ENCODE data around the gene PPARD. TPM values are rescaled to one million over a fixed set of nuclear protein-coding genes. Genes with fewer than 3 reads are reported as not detected.

PPARD gene
- polyA plus RNA-seq, 3 donors, result 1.2 to 22.0 (median 2.4) TPM

DNA sequence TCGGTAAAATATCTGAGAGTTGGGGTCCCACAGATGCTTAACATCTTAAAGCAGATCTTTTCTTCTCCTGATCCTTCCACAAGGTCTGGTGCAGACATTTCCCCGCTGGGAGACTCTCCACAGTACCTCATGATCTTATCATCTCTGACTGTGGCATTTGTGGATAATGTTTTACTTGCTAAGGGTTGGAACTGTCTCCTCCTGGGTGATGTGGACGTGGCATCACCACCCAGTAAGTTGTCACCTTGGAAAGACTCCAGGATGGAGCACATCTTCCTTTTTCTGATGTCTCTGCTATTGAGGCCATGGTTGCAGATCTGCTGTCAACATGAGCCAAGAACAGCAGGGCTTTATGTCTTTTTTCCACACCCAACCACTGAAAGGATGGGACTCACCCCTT lies 67.8 kb downstream of the PPARD start:
- peaks cover 12 to 42% of the 10 kb centered on the region in 2 donors for H3K36me3 ChIP-seq (replicated peaks in 1 of 2; ENCODE audit: control insufficient read depth in 1 of 2, insufficient read depth in 2 of 2, low read length in 2 of 2)
- peaks cover 45% of the 10 kb centered on the region for H4K20me1 ChIP-seq (ENCODE audit: insufficient read depth, low read length)
- no peaks in the 10 kb centered on the region for H3K27me3 ChIP-seq (ENCODE audit: control insufficient read depth in 2 of 2, insufficient read depth in 2 of 2, low read length in 2 of 2)
- H3K4me1 ChIP-seq (ENCODE audit: control insufficient read depth in 1 of 2, insufficient read depth in 2 of 2, low read length in 2 of 2), result peaks cover 9 to 12% of the 10 kb centered on the region in 2 donors
- no peak overlapping the region for H3K27ac ChIP-seq (ENCODE audit: low read depth in 1 of 2, low read length in 2 of 2)
- DNase-seq, result no peak
- H3K9ac ChIP-seq (ENCODE audit: insufficient read depth, low read length, poor library complexity, severe bottlenecking), result no peak overlapping the region
- 14% methylated on average over 1 of the region's 3 CpGs for WGBS (ENCODE audit: insufficient coverage)
- no peak overlapping the region for H2AFZ ChIP-seq (ENCODE audit: insufficient read depth, low read depth, low read length, poor library complexity, severe bottlenecking)
- peaks cover 3 to 12% (median 7%) of the 10 kb centered on the region in 3 donors for H3K27me3 Mint-ChIP-seq (ENCODE audit: low read depth in 3 of 3)
- H3K27ac Mint-ChIP-seq, result peak overlapping the region in 1 of 7 donors; percentile 10
- H3K4me3 Mint-ChIP-seq, result no peak overlapping the region
- H3K9me3 Mint-ChIP-seq, result no peaks in the 10 kb centered on the region
- peaks cover 16% of the 10 kb centered on the region for H3K4me1 Mint-ChIP-seq
- peaks cover 38 to 45% of the 10 kb centered on the region in 2 donors for H3K36me3 Mint-ChIP-seq
- TF ChIP-seq, protein P1, sequence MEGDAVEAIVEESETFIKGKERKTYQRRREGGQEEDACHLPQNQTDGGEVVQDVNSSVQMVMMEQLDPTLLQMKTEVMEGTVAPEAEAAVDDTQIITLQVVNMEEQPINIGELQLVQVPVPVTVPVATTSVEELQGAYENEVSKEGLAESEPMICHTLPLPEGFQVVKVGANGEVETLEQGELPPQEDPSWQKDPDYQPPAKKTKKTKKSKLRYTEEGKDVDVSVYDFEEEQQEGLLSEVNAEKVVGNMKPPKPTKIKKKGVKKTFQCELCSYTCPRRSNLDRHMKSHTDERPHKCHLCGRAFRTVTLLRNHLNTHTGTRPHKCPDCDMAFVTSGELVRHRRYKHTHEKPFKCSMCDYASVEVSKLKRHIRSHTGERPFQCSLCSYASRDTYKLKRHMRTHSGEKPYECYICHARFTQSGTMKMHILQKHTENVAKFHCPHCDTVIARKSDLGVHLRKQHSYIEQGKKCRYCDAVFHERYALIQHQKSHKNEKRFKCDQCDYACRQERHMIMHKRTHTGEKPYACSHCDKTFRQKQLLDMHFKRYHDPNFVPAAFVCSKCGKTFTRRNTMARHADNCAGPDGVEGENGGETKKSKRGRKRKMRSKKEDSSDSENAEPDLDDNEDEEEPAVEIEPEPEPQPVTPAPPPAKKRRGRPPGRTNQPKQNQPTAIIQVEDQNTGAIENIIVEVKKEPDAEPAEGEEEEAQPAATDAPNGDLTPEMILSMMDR (IDR thresholded peaks at IDR 0.05), result no peak
- no peaks in the 10 kb centered on the region for H3K9me3 ChIP-seq (replicated peaks in 1 of 2; ENCODE audit: control insufficient read depth in 1 of 2, insufficient read depth in 1 of 2, low read length in 2 of 2)
- no peak overlapping the region for H3K4me2 ChIP-seq (replicated peaks; ENCODE audit: extremely low read depth, low read length, poor library complexity, severe bottlenecking)
- intact Hi-C loops (cut with micrococcal nuclease), result no loop called here
- no peaks in the 10 kb centered on the region for H3K79me2 ChIP-seq (ENCODE audit: insufficient read depth, low read length)
- H3K4me3 ChIP-seq (replicated peaks in 1 of 3; ENCODE audit: low read depth in 2 of 3, low read length in 3 of 3), result no peak overlapping the region

GRCh38 chr6:35411066-35411465 lies 68.7 kb downstream of the PPARD start:
- Histone ChIP-seq H2AFZ (ENCODE audit: insufficient read depth, low read depth, low read length, poor library complexity, severe bottlenecking) (no peak overlapping the region), H3K79me2 (ENCODE audit: insufficient read depth, low read length) (no peaks in the 10 kb centered on the region), H3K4me1 (ENCODE audit: control insufficient read depth in 1 of 2, insufficient read depth in 2 of 2, low read length in 2 of 2) (peaks cover 9 to 12% of the 10 kb centered on the region in 2 donors), H3K27ac (ENCODE audit: low read depth in 1 of 2, low read length in 2 of 2) (no peak overlapping the region), H3K9me3 (replicated peaks in 1 of 2; ENCODE audit: control insufficient read depth in 1 of 2, insufficient read depth in 1 of 2, low read length in 2 of 2) (no peaks in the 10 kb centered on the region), H3K4me2 (replicated peaks; ENCODE audit: extremely low read depth, low read length, poor library complexity, severe bottlenecking) (peak overlapping the region; percentile 41), H3K9ac (ENCODE audit: insufficient read depth, low read length, poor library complexity, severe bottlenecking) (no peak overlapping the region), H3K27me3 (ENCODE audit: control insufficient read depth in 2 of 2, insufficient read depth in 2 of 2, low read length in 2 of 2) (no peaks in the 10 kb centered on the region), H3K4me3 (replicated peaks in 1 of 3; ENCODE audit: low read depth in 2 of 3, low read length in 3 of 3) (no peak overlapping the region), H3K36me3 (replicated peaks in 1 of 2; ENCODE audit: control insufficient read depth in 1 of 2, insufficient read depth in 2 of 2, low read length in 2 of 2) (peaks cover 12 to 46% of the 10 kb centered on the region in 2 donors), H4K20me1 (ENCODE audit: insufficient read depth, low read length) (peaks cover 44% of the 10 kb centered on the region)
- peak in 2 of 3 donors; percentile 31 to 37 for DNase-seq
- H3K9me3 Mint-ChIP-seq, result no peaks in the 10 kb centered on the region
- intact Hi-C loops (cut with micrococcal nuclease), result no loop called here
- H3K27me3 Mint-ChIP-seq (ENCODE audit: low read depth in 3 of 3), result peaks cover 3 to 12% (median 7%) of the 10 kb centered on the region in 3 donors
- WGBS (ENCODE audit: insufficient coverage), result 3% methylated on average over 9 of the region's 9 CpGs
- H3K36me3 Mint-ChIP-seq, result peaks cover 45 to 54% of the 10 kb centered on the region in 2 donors
- TF ChIP-seq, protein P1 (IDR thresholded peaks at IDR 0.05), result no peak
- H3K4me1 Mint-ChIP-seq, result peaks cover 16% of the 10 kb centered on the region
- H3K4me3 Mint-ChIP-seq, result peak overlapping the region; percentile 54 to 73
- H3K27ac Mint-ChIP-seq, result peak overlapping the region in 1 of 7 donors; percentile 87
